Upper lobe of left lung (tissue), 6 donors: ENCODE data around the gene MORN1. TPM values are rescaled to one million over a fixed set of nuclear protein-coding genes. Genes with fewer than 3 reads are reported as not detected.

Source experiments
- ATAC-seq, 2 donors: fragments of 200-7000 bp; cut with Tn5 transposase; one replicate each; pipeline ENCODE4 v1.9.1; 2022; ENCODE audit warnings: mild to moderate bottlenecking in 2 of 2, moderate library complexity in 2 of 2; ENCODE audit not compliant: low FRiP score in 2 of 2
- DNase-seq, 2 donors: peaks; one replicate each; pipeline ENCODE4 v3.0.0-alpha.2; 2019 to 2020
- H3K27ac ChIP-seq, 4 donors: fragments of 200-600 bp; sonication (generic); one replicate each; pipeline ENCODE4 v1.5.1; 2016 to 2019
- H3K27me3 ChIP-seq, 4 donors: fragments of 200-600 bp; sonication (generic); one replicate each; pipeline ENCODE4 v1.5.1; 2017 to 2019
- H3K36me3 ChIP-seq, 4 donors: fragments of 200-600 bp; sonication (generic); one replicate each; pipeline ENCODE4 v1.5.1; 2016 to 2019
- H3K4me1 ChIP-seq, 4 donors: fragments of 200-600 bp; sonication (generic); one replicate each; pipeline ENCODE4 v1.5.1; 2018 to 2019
- H3K4me3 ChIP-seq, 4 donors: fragments of 200-600 bp; sonication (generic); one replicate each; pipeline ENCODE4 v1.5.1; 2017 to 2019; ENCODE audit warnings: mild to moderate bottlenecking in 2 of 4, moderate library complexity in 1 of 4
- H3K9me3 ChIP-seq, 4 donors: fragments of 200-600 bp; sonication (generic); one replicate each; pipeline ENCODE4 v1.5.1; 2018 to 2019
- EP300 ChIP-seq, 4 donors: sonication (generic); formaldehyde crosslinking; IDR thresholded peaks; one replicate each; pipeline ENCODE4 v1.5.1; 2017; ENCODE audit warnings: antibody characterized with exemption in 4 of 4, control low read depth in 2 of 4
- POLR2A ChIP-seq, 4 donors: fragments of 450-650 bp; IDR thresholded peaks; one replicate each; pipeline ENCODE4 v1.5.1; 2016 to 2017; ENCODE audit warnings: antibody characterized with exemption in 4 of 4, mild to moderate bottlenecking in 2 of 4
- POLR2AphosphoS5 ChIP-seq, 2 donors: sonication (generic); formaldehyde crosslinking; IDR thresholded peaks; one replicate each; pipeline ENCODE4 v1.5.1; 2017; ENCODE audit warnings: antibody characterized with exemption in 2 of 2
- WGBS, 2 donors: methylation state at CpG; one replicate each; pipeline ENCODE4 v1.1.5; 2017 to 2018; 5-methylcytosine and 5-hydroxymethylcytosine counted together
- total RNA-seq, 6 donors: library from RNA; depleted of rRNA in 4 of 6; stranded (reverse); fragments of >200 nt in 4 of 6; gene quantifications; one replicate each; pipeline versions ENCODE4 v1.1.0 to v1.2.1, GENCODE V29; 2016 to 2021
- TF ChIP-seq, protein P1 (sequence below), 6 experiments: fragments of 450-650 bp in 4 of 6; fragments of 200-600 bp in 2 of 6; sonication (generic) in 2 of 6; IDR thresholded peaks; one replicate each; pipeline ENCODE4 v1.5.1; 2016 to 2019; ENCODE audit warnings: antibody characterized with exemption in 6 of 6
- donor health status: DM: no; HTN: no; CAD: no; lungs with moderate emphysema.
- donor health status: DM: no; HTN: yes; CAD: no; lungs with severe emphysema.

The MORN1 gene
- total RNA-seq, 6 donors from 2014 or later, result 8.5 to 23.4 (median 14.6) TPM

DNA sequence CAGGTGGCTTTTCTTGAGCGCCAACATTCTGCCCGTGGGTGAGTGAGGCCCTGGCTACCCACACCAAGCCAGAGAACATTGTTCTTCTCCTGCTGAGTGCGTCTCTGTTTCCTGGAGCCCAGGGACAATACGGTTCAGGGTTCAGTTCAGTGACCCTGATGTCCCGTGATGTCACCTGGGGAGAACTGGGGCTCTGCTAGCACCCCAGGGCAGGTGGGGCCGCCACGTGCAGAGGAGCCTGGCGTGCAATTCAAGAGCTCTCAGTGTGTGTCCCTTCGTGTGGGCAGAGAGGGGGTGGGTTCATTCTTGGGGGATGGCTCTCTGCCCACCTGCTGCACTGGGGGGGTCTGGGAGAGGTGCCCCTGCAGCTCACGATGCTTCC lies 39.2 kb upstream of the MORN1 start:
- H3K27me3 ChIP-seq, result no peaks in the 10 kb centered on the region
- no peaks in the 10 kb centered on the region for H3K4me1 ChIP-seq
- no peaks in the 10 kb centered on the region for H3K36me3 ChIP-seq
- DNase-seq (peak in 1 of 2 donors; percentile 55), ATAC-seq (no peak)
- no peak overlapping the region for H3K27ac ChIP-seq
- H3K9me3 ChIP-seq, result peaks cover 0 to 11% (median 2%) of the 10 kb centered on the region in 4 donors
- H3K4me3 ChIP-seq, result no peak overlapping the region
- WGBS, 2 donors, result 73 to 81% methylated on average over 4 to 10 of the region's 10 CpGs
- TF ChIP-seq POLR2A (IDR thresholded peaks at IDR 0.05) (no peak), POLR2AphosphoS5 (IDR thresholded peaks at IDR 0.05) (no peak), EP300 (IDR thresholded peaks at IDR 0.05) (no peak)
- TF ChIP-seq, protein P1, sequence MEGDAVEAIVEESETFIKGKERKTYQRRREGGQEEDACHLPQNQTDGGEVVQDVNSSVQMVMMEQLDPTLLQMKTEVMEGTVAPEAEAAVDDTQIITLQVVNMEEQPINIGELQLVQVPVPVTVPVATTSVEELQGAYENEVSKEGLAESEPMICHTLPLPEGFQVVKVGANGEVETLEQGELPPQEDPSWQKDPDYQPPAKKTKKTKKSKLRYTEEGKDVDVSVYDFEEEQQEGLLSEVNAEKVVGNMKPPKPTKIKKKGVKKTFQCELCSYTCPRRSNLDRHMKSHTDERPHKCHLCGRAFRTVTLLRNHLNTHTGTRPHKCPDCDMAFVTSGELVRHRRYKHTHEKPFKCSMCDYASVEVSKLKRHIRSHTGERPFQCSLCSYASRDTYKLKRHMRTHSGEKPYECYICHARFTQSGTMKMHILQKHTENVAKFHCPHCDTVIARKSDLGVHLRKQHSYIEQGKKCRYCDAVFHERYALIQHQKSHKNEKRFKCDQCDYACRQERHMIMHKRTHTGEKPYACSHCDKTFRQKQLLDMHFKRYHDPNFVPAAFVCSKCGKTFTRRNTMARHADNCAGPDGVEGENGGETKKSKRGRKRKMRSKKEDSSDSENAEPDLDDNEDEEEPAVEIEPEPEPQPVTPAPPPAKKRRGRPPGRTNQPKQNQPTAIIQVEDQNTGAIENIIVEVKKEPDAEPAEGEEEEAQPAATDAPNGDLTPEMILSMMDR (IDR thresholded peaks at IDR 0.05), result no peak

DNA sequence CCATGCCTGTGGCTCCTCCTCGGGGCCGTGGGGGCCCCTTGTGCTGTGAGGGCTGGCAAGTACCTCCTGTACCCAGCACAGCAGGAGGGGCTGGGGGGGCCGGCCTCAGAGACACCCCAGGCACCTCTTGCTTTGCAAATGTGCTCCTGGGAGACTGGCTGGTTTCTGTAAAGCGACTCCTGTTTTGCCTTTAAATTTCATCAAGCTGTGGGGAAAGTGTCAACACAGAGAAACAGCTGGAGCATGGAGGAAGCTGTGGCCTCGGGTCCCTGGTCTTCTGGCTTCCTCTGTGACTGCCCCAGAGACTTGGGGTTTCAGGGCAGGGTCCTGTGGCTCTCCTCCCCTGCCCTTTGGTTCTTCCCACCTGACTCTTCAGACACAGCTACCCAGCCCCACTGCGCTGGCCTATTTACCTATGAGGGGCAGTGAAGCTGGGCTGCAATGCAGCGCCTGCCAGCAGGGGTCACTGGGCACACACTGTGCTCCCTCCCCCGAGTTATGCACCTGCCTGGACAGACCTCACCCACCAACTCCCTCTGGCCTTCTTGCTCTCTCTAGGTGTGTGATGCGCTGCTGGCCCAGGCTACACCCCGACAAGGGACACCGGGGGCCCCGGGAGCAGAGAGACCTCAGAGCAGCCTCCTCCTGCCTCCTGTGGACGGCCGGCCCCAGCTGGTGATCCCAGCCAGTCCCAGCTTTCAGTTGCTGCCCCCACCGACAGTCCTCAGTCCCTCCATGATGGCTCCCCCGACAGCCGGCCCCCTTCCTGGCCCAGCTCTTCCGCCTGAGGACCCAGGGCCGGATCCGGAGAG lies 38.6 kb upstream of the MORN1 start:
- H3K9me3 ChIP-seq, result peaks cover 0 to 11% (median 2%) of the 10 kb centered on the region in 4 donors
- no peak for TF ChIP-seq EP300 (IDR thresholded peaks at IDR 0.05)
- TF ChIP-seq, protein P1 (IDR thresholded peaks at IDR 0.05), result peak in 3 of 6 experiments; percentile 16 to 38 (median 35)
- H3K27me3 ChIP-seq, result no peaks in the 10 kb centered on the region
- no peak overlapping the region for H3K27ac ChIP-seq
- WGBS, 2 donors, result 72 to 77% methylated on average over 13 to 14 of the region's 20 CpGs
- ATAC-seq, result no peak
- H3K4me3 ChIP-seq, result no peak overlapping the region
- H3K36me3 ChIP-seq, result no peaks in the 10 kb centered on the region
- DNase-seq, result peak in 1 of 2 donors; percentile 67
- no peaks in the 10 kb centered on the region for H3K4me1 ChIP-seq

DNA sequence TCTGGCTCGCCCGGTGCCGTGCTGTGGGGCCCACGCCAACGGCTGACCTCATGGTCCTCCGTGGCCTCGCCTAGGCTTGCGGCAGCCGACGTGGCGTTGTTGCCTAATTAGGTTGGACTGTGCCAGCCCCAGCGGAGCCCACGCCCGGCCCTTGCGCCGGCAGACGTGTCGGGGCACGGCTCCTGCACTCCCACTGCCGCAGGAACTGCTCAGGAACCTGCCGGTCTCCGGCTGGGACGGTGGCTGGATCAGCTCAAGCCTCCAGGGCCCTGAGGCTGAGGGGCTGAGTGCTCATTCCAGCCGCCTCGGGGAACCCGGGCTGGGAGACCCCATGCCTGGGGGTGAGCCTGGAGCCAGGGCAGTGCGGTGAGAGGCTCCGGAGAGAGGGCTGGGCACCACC lies 37.1 kb upstream of the MORN1 start:
- Histone ChIP-seq H3K4me3 (no peak overlapping the region), H3K9me3 (peaks cover 0 to 11% (median 4%) of the 10 kb centered on the region in 4 donors), H3K27ac (no peak overlapping the region), H3K4me1 (no peaks in the 10 kb centered on the region), H3K27me3 (no peaks in the 10 kb centered on the region), H3K36me3 (no peaks in the 10 kb centered on the region)
- TF ChIP-seq EP300 (IDR thresholded peaks at IDR 0.05), result no peak
- TF ChIP-seq, protein P1 (IDR thresholded peaks at IDR 0.05), result no peak
- no peak for TF ChIP-seq POLR2AphosphoS5 (IDR thresholded peaks at IDR 0.05)
- no peak for TF ChIP-seq POLR2A (IDR thresholded peaks at IDR 0.05)
- DNase-seq, result peak in 1 of 2 donors; percentile 81
- no peak for ATAC-seq
- WGBS, 2 donors, result 90 to 97% methylated on average over 13 to 15 of the region's 28 CpGs

DNA sequence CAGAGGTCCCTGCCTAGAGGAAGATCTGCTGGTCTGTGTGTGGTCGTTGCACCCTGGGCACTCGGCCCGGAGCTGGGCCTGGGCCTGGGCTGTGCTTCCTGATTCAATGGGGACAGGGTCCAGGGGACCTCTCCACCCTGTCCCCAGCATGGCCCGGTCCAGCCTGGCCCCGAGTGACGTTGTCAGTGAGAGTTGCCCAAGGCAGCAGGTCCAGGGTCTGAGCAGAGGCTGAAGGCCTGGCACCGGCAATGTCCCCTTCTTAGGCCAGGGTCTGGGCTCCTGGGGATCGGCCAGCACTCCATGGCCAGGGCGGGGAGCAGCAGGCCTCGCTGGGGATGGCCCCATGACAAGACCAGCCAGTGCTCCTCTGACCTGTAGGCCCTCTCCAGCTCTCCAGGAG lies 36.6 kb upstream of the MORN1 start:
- DNase-seq (peak in 1 of 2 donors; percentile 53), ATAC-seq (no peak)
- Histone ChIP-seq H3K4me3 (no peak overlapping the region), H3K27me3 (no peaks in the 10 kb centered on the region), H3K27ac (no peak overlapping the region), H3K9me3 (peaks cover 0 to 11% (median 7%) of the 10 kb centered on the region in 4 donors), H3K36me3 (no peaks in the 10 kb centered on the region), H3K4me1 (no peaks in the 10 kb centered on the region)
- WGBS, 2 donors, result 60 to 84% methylated on average over 3 to 10 of the region's 10 CpGs
- TF ChIP-seq, protein P1 (IDR thresholded peaks at IDR 0.05), result no peak
- TF ChIP-seq POLR2A (IDR thresholded peaks at IDR 0.05) (no peak), EP300 (IDR thresholded peaks at IDR 0.05) (no peak), POLR2AphosphoS5 (IDR thresholded peaks at IDR 0.05) (no peak)

DNA sequence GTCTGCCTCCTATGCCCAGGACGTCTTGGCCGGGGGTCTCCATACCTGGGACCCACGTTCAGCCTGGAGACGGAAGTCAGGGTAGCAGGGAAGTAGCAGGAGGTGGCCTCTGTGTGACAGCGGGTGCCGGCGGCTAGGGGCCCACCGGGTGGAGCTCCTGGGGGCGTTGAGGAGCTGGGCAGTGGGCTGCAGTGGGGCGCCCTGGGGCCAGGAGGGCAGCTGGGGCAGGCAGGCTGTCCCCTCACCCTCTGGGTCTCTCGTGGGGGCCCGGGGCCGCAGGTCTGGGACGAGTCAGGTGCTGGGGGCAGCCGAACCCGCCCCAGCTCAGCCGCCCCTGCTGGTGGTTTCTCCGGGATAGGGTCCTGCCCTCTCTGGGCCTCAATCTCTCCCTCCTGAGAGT lies 35.7 kb upstream of the MORN1 start:
- ATAC-seq, result no peak

More for the DNA sequence above, 35.7 kb upstream of the MORN1 start:
- Histone ChIP-seq H3K4me3 (no peak overlapping the region), H3K4me1 (no peaks in the 10 kb centered on the region), H3K9me3 (peaks cover 0 to 11% (median 8%) of the 10 kb centered on the region in 4 donors), H3K27ac (no peak overlapping the region), H3K36me3 (no peaks in the 10 kb centered on the region), H3K27me3 (no peaks in the 10 kb centered on the region)
- no peak for TF ChIP-seq POLR2A (IDR thresholded peaks at IDR 0.05)
- TF ChIP-seq EP300 (IDR thresholded peaks at IDR 0.05), result no peak
- TF ChIP-seq, protein P1 (IDR thresholded peaks at IDR 0.05), result no peak
- no peak for TF ChIP-seq POLR2AphosphoS5 (IDR thresholded peaks at IDR 0.05)
- peak in 1 of 2 donors; percentile 79 for DNase-seq
- 77 to 82% methylated on average over 10 to 18 of the region's 18 CpGs for WGBS, 2 donors
